HG03575 (cell line): Measurements from ENCODE around the gene KCNAB2.

ENCODE experiments used
- ATAC-seq: cut with Tn5 transposase; IDR thresholded peaks from one replicate; pipeline ENCODE4 v1.9.1; 2021; ENCODE audit not compliant: unreplicated experiment, insufficient number of reproducible peaks, low FRiP score; ENCODE audit errors: extremely low read depth

The KCNAB2 gene

GRCh38 chr1:6045561-6045960, at the start of gene KCNAB2:
Gene KCNAB2 (plus strand): TSS chr1:6045888. CDS start chr1:6051537, 5,649 bp downstream.
- ATAC-seq: no peak

GRCh38 chr1:5996641-5997270, 48.9 kb upstream of the KCNAB2 start:
- ATAC-seq: no peak

- ATAC-seq: no peak
Observed at GRCh38 chr1:5997316-5997715, 48.4 kb upstream of the KCNAB2 start.

GRCh38 chr1:5998051-5998905, 47.4 kb upstream of the KCNAB2 start:
- ATAC-seq: no peak

- no peak for ATAC-seq
Observed at GRCh38 chr1:5998906-5999301, 46.8 kb upstream of the KCNAB2 start.

GRCh38 chr1:5999711-6000443, 45.8 kb upstream of the KCNAB2 start:
- ATAC-seq: no peak

GRCh38 chr1:6000444-6001288, 45.0 kb upstream of the KCNAB2 start:
- ATAC-seq: no peak

GRCh38 chr1:6001992-6002576, 43.6 kb upstream of the KCNAB2 start:
- ATAC-seq: no peak

GRCh38 chr1:6002714-6003501, 42.8 kb upstream of the KCNAB2 start:
- no peak for ATAC-seq

GRCh38 chr1:6003568-6004411, 41.9 kb upstream of the KCNAB2 start:
- ATAC-seq: no peak

GRCh38 chr1:6004412-6005123, 41.1 kb upstream of the KCNAB2 start:
- ATAC-seq: no peak

- no peak for ATAC-seq
Observed at GRCh38 chr1:6005276-6005917, 40.3 kb upstream of the KCNAB2 start.

- no peak for ATAC-seq
Observed at GRCh38 chr1:6006882-6007281, 38.8 kb upstream of the KCNAB2 start.

- no peak for ATAC-seq
Observed at GRCh38 chr1:6007318-6008083, 38.2 kb upstream of the KCNAB2 start.

GRCh38 chr1:6008084-6008415, 37.6 kb upstream of the KCNAB2 start:
- ATAC-seq: no peak
